ENCODE results near the gene CRIP3.
"Not testable (repeated sequence)": the region's sequence is repeated elsewhere in the genome, so short reads cannot be mapped to it uniquely, and the experiment has no call there.

CRIP3 gene

DNA sequence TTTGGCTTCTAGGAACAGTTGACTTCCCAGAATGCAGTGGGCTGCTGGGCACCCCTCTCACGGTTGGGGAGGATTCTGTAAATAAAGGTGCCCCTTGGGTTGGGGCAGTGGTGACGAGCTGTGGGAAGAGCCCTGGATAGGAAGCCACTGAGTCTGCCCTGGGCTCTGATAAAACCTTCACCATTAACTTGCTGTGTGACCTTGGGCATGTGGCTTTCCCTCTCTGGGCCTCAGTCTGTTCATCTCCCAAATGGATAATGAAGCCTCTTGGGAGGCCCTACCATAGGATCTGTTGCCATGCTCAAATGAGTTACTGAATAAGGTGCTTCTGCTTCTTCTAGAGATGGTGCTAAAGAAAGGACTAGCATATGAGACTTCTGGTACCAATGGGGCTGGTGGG, 3.7 kb downstream of the CRIP3 start:
- H3K4me2 ChIP-seq (ENCODE audit: low read length): no peak overlapping the region
- H3K27me3 ChIP-seq (ENCODE audit: control insufficient read depth, insufficient read depth, low read length): peaks cover 68% of the 10 kb centered on the region
- no peaks in the 10 kb centered on the region for H3K4me1 ChIP-seq (ENCODE audit: control insufficient read depth, insufficient read depth, low read length)
- no peak overlapping the region for H3K9ac ChIP-seq (ENCODE audit: low read depth, low read length)
- no peaks in the 10 kb centered on the region for H3K36me3 ChIP-seq (ENCODE audit: insufficient read depth, low read length)
- no peak overlapping the region for H3K4me3 ChIP-seq (ENCODE audit: low read length)
- no peaks in the 10 kb centered on the region for H3K9me3 ChIP-seq (replicated peaks; ENCODE audit: low read length)

- H3K36me3 ChIP-seq (ENCODE audit: insufficient read depth, low read length): no peaks in the 10 kb centered on the region
- no peak overlapping the region for H3K9ac ChIP-seq (ENCODE audit: low read depth, low read length)
- H3K4me1 ChIP-seq (ENCODE audit: control insufficient read depth, insufficient read depth, low read length): no peaks in the 10 kb centered on the region
- no peaks in the 10 kb centered on the region for H3K9me3 ChIP-seq (replicated peaks; ENCODE audit: low read length)
- H3K4me2 ChIP-seq (ENCODE audit: low read length): no peak overlapping the region
- no peak overlapping the region for H3K4me3 ChIP-seq (ENCODE audit: low read length)
- peaks cover 73% of the 10 kb centered on the region for H3K27me3 ChIP-seq (ENCODE audit: control insufficient read depth, insufficient read depth, low read length)
Observed at GRCh38 chr6:43304361-43304760, 4.3 kb downstream of the CRIP3 start.

DNA sequence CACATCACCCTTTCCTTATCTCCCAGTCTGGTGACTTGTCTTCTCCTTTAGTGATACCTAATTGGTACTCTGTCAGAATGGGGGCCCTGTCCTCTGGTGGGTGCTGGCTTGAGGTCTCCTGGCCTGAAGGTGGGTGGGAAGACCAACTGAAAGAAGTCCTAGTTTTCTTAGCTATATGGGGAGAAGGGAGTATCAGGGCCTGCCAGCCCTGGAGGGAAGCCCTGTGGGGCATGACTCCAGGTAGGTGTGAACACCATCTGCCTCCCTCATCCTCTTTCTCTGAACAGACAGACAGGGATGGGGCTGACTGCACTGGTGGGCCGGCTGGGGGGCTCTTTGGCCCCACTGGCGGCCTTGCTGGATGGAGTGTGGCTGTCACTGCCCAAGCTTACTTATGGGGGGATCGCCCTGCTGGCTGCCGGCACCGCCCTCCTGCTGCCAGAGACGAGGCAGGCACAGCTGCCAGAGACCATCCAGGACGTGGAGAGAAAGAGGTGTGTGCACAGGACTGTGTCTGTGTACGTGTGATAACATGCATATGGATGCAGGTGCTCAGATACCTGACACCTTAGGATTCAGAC, 4.8 kb downstream of the CRIP3 start:
- Histone ChIP-seq H3K27me3 (ENCODE audit: control insufficient read depth, insufficient read depth, low read length) (peaks cover 73% of the 10 kb centered on the region), H3K4me1 (ENCODE audit: control insufficient read depth, insufficient read depth, low read length) (no peaks in the 10 kb centered on the region), H3K4me3 (ENCODE audit: low read length) (no peak overlapping the region), H3K9me3 (replicated peaks; ENCODE audit: low read length) (no peaks in the 10 kb centered on the region), H3K4me2 (ENCODE audit: low read length) (no peak overlapping the region), H3K36me3 (ENCODE audit: insufficient read depth, low read length) (no peaks in the 10 kb centered on the region), H3K9ac (ENCODE audit: low read depth, low read length) (no peak overlapping the region)

DNA sequence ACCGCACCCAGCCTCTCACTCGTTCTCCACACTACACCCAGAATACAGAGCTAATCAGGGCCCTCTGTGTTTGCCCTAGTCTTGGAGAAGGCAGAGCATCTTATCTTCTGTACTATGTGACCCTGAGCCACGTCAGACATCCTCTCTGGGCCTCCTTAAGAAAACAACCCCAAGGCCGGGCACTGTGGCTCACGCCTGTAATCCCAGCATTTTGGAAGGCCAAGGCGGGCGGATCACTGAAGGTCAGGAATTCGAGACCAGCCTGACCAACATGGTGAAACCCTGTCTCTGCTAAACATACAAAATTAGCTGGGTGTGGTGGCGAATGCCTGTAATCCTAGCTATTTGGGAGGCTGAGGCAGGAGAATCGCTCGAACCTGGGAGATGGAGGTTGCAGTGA, 5.6 kb downstream of the CRIP3 start:
- H3K4me2 ChIP-seq (ENCODE audit: low read length); H3K4me3 ChIP-seq (ENCODE audit: low read length); H3K9ac ChIP-seq (ENCODE audit: low read depth, low read length); H3K36me3 ChIP-seq (ENCODE audit: insufficient read depth, low read length); H3K4me1 ChIP-seq (ENCODE audit: control insufficient read depth, insufficient read depth, low read length); H3K9me3 ChIP-seq (replicated peaks; ENCODE audit: low read length): not testable (repeated sequence)
- peaks cover 77% of the 10 kb centered on the region for H3K27me3 ChIP-seq (ENCODE audit: control insufficient read depth, insufficient read depth, low read length)

DNA sequence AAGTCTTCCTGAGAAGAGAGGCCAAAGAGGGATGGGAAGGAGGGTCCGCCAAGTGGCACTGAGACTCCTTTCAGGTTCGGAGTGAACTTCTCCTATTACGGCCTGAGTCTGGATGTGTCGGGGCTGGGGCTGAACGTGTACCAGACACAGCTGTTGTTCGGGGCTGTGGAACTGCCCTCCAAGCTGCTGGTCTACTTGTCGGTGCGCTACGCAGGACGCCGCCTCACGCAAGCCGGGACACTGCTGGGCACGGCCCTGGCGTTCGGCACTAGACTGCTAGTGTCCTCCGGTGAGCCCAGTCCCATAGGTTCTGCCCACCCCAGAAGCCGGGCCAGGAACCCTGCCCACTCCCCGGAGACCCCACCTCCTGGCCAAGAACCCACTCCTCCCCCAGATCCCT, 6.5 kb downstream of the CRIP3 start:
- Histone ChIP-seq H3K4me1 (ENCODE audit: control insufficient read depth, insufficient read depth, low read length) (no peaks in the 10 kb centered on the region), H3K4me2 (ENCODE audit: low read length) (no peak overlapping the region), H3K36me3 (ENCODE audit: insufficient read depth, low read length) (no peaks in the 10 kb centered on the region), H3K9ac (ENCODE audit: low read depth, low read length) (no peak overlapping the region), H3K27me3 (ENCODE audit: control insufficient read depth, insufficient read depth, low read length) (peaks cover 76% of the 10 kb centered on the region), H3K9me3 (replicated peaks; ENCODE audit: low read length) (no peaks in the 10 kb centered on the region), H3K4me3 (ENCODE audit: low read length) (no peak overlapping the region)

- no peaks in the 10 kb centered on the region for H3K36me3 ChIP-seq (ENCODE audit: insufficient read depth, low read length)
- no peak overlapping the region for H3K4me2 ChIP-seq (ENCODE audit: low read length)
- no peaks in the 10 kb centered on the region for H3K4me1 ChIP-seq (ENCODE audit: control insufficient read depth, insufficient read depth, low read length)
- H3K9ac ChIP-seq (ENCODE audit: low read depth, low read length): no peak overlapping the region
- no peak overlapping the region for H3K4me3 ChIP-seq (ENCODE audit: low read length)
- H3K27me3 ChIP-seq (ENCODE audit: control insufficient read depth, insufficient read depth, low read length): peaks cover 80% of the 10 kb centered on the region
- H3K9me3 ChIP-seq (replicated peaks; ENCODE audit: low read length): no peaks in the 10 kb centered on the region
Observed at GRCh38 chr6:43301081-43301870, 7.3 kb downstream of the CRIP3 start.

DNA sequence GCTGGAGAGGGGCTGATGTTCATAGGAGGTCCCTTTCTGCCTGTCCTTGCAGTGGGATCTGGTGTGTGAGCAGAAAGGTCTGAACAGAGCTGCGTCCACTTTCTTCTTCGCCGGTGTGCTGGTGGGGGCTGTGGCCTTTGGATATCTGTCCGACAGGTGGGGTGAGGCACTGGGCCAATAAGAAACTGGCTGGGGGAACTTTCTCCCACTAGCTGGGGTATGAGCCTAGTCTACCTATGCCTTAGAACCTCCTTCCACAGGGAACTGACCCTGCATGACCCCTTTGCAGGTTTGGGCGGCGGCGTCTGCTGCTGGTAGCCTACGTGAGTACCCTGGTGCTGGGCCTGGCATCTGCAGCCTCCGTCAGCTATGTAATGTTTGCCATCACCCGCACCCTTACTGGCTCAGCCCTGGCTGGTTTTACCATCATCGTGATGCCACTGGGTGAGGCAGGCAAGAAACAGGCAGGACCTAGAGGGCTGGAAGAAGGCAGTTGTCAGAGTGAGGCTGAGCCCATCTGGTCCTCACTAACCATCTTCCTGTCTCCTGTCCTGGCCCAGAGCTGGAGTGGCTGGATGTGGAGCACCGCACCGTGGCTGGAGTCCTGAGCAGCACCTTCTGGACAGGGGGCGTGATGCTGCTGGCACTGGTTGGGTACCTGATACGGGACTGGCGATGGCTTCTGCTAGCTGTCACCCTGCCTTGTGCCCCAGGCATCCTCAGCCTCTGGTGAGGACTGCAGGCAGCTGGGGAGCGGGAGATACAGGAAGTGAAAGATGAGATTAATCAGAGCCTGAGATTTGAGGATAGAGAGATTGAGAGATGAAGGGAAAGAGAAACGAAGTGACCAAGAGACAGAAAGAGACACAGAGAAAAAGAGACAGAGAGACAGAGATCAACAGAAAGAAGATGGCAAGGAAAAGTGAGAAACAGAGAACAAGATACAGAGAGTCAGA, 9.0 kb downstream of the CRIP3 start:
- Histone ChIP-seq H3K4me1 (ENCODE audit: control insufficient read depth, insufficient read depth, low read length) (no peaks in the 10 kb centered on the region), H3K9ac (ENCODE audit: low read depth, low read length) (no peak overlapping the region), H3K9me3 (replicated peaks; ENCODE audit: low read length) (no peaks in the 10 kb centered on the region), H3K36me3 (ENCODE audit: insufficient read depth, low read length) (no peaks in the 10 kb centered on the region), H3K4me2 (ENCODE audit: low read length) (no peak overlapping the region), H3K27me3 (ENCODE audit: control insufficient read depth, insufficient read depth, low read length) (peaks cover 76% of the 10 kb centered on the region), H3K4me3 (ENCODE audit: low read length) (no peak overlapping the region)

- Histone ChIP-seq H3K27me3 (ENCODE audit: control insufficient read depth, insufficient read depth, low read length) (peaks cover 71% of the 10 kb centered on the region), H3K4me2 (ENCODE audit: low read length) (no peak overlapping the region), H3K9ac (ENCODE audit: low read depth, low read length) (no peak overlapping the region), H3K4me3 (ENCODE audit: low read length) (no peak overlapping the region), H3K9me3 (replicated peaks; ENCODE audit: low read length) (no peaks in the 10 kb centered on the region), H3K4me1 (ENCODE audit: control insufficient read depth, insufficient read depth, low read length) (no peaks in the 10 kb centered on the region), H3K36me3 (ENCODE audit: insufficient read depth, low read length) (no peaks in the 10 kb centered on the region)
Observed at GRCh38 chr6:43298565-43299337, 9.9 kb downstream of the CRIP3 start.

GRCh38 chr6:43297644-43298564, 10.7 kb downstream of the CRIP3 start, which contains the start of gene SLC22A7:
Gene SLC22A7 (plus strand): TSS chr6:43298260. CDS start chr6:43298359, 99 bp downstream.
- H3K36me3 ChIP-seq (ENCODE audit: insufficient read depth, low read length): no peaks in the 10 kb centered on the region
- H3K27me3 ChIP-seq (ENCODE audit: control insufficient read depth, insufficient read depth, low read length): peaks cover 73% of the 10 kb centered on the region
- no peaks in the 10 kb centered on the region for H3K4me1 ChIP-seq (ENCODE audit: control insufficient read depth, insufficient read depth, low read length)
- no peak within 1 kb of the TSS for H3K4me2 ChIP-seq (ENCODE audit: low read length)
- no peaks in the 10 kb centered on the region for H3K9me3 ChIP-seq (replicated peaks; ENCODE audit: low read length)
- no peak within 1 kb of the TSS for H3K9ac ChIP-seq (ENCODE audit: low read depth, low read length)
- H3K4me3 ChIP-seq (ENCODE audit: low read length): no peak within 1 kb of the TSS

- no peak overlapping the region for H3K4me3 ChIP-seq (ENCODE audit: low read length)
- no peak overlapping the region for H3K4me2 ChIP-seq (ENCODE audit: low read length)
- H3K4me1 ChIP-seq (ENCODE audit: control insufficient read depth, insufficient read depth, low read length): no peaks in the 10 kb centered on the region
- peaks cover 68% of the 10 kb centered on the region for H3K27me3 ChIP-seq (ENCODE audit: control insufficient read depth, insufficient read depth, low read length)
- H3K36me3 ChIP-seq (ENCODE audit: insufficient read depth, low read length): no peaks in the 10 kb centered on the region
- H3K9me3 ChIP-seq (replicated peaks; ENCODE audit: low read length): no peaks in the 10 kb centered on the region
- no peak overlapping the region for H3K9ac ChIP-seq (ENCODE audit: low read depth, low read length)
Observed at GRCh38 chr6:43296780-43297497, 11.7 kb downstream of the CRIP3 start.
